Skin of body (tissue), 3 donors: Measurements from ENCODE around the gene UBXN4. TPM values are rescaled to one million over a fixed set of nuclear protein-coding genes. Genes with fewer than 3 reads are reported as not detected.
"Not testable (repeated sequence)": the region's sequence is repeated elsewhere in the genome, so short reads cannot be mapped to it uniquely, and the experiment has no call there.

Experiments used
- DNase-seq: peaks from one replicate; lab custom pipeline; 2025; lab: John Stamatoyannopoulos, UW
- small RNA-seq: library from RNA; depleted of rRNA; stranded (forward); fragments of <200 nt; gene quantifications from one replicate; pipeline ENCODE3, GENCODE V24; 2014; ENCODE audit warnings: low replicate concordance
- total RNA-seq: library from RNA; depleted of rRNA; stranded (reverse); fragments of >200 nt; gene quantifications from one replicate; pipeline ENCODE4 v1.2.3, GENCODE V29; 2014

The UBXN4 gene
- total RNA-seq, 1 donor from 2014 or later, result 91.2 TPM

- DNase-seq, result no peak
These were observed 61.6 kb downstream of the UBXN4 start for GRCh38 chr2:135803278-135803677.

GRCh38 chr2:135807874-135808273, 66.2 kb downstream of the UBXN4 start:
- not testable (repeated sequence) for DNase-seq

- DNase-seq, result no peak
These were observed 71.4 kb downstream of the UBXN4 start for GRCh38 chr2:135812907-135813511.

- DNase-seq, result no peak
These were observed 73.6 kb downstream of the UBXN4 start for GRCh38 chr2:135815269-135815668.

GRCh38 chr2:135817466-135817865, 75.8 kb downstream of the UBXN4 start:
- no peak for DNase-seq

GRCh38 chr2:135817951-135818350, 76.3 kb downstream of the UBXN4 start:
- no peak for DNase-seq

GRCh38 chr2:135818937-135819610, 77.4 kb downstream of the UBXN4 start:
- DNase-seq, result no peak

GRCh38 chr2:135820003-135820618, 78.5 kb downstream of the UBXN4 start:
- DNase-seq, result no peak

- no peak for DNase-seq
These were observed 79.5 kb downstream of the UBXN4 start for GRCh38 chr2:135821190-135821589.

GRCh38 chr2:135822855-135823254, 81.2 kb downstream of the UBXN4 start:
- DNase-seq, result no peak

GRCh38 chr2:135825131-135825530, 83.5 kb downstream of the UBXN4 start:
- DNase-seq, result no peak

GRCh38 chr2:135825550-135826176, 84.0 kb downstream of the UBXN4 start:
- DNase-seq, result no peak

- no peak for DNase-seq
These were observed 84.9 kb downstream of the UBXN4 start for GRCh38 chr2:135826544-135826943.

GRCh38 chr2:135829378-135830135, 87.9 kb downstream of the UBXN4 start:
- no peak for DNase-seq

- DNase-seq, result no peak
These were observed 89.6 kb downstream of the UBXN4 start for GRCh38 chr2:135831180-135831812.

- DNase-seq, result no peak
These were observed 91.2 kb downstream of the UBXN4 start for GRCh38 chr2:135832891-135833290.

Small RNA genes lying within 50 kb of the gene (small RNA-seq; reads per million reads assigned to genes)
- not detected for gene RF00019

Other genes with a start within 250 kb of the UBXN4 start
- gene ZRANB3, start 210.6 kb upstream of the UBXN4 start, total RNA-seq, result 11.9 TPM
- 16.2 TPM for gene R3HDM1, start 210.4 kb upstream of the UBXN4 start, total RNA-seq
- under 0.01 TPM for gene LCT, start 95.3 kb downstream of the UBXN4 start, total RNA-seq
- 19.5 TPM for gene MCM6, start 134.6 kb downstream of the UBXN4 start, total RNA-seq
- 64.9 TPM for gene DARS1, start 243.8 kb downstream of the UBXN4 start, total RNA-seq